GM12891 (cell line): ENCODE measurements around the gene PPHLN1.

Source experiments
- POLR2A ChIP-seq: IDR thresholded peaks from 2 replicates; pipeline ENCODE4 v1.6.1; 2011; ENCODE audit warnings: low read depth, low read length, control low read depth
- POLR2AphosphoS5 ChIP-seq: IDR thresholded peaks from 2 replicates; pipeline ENCODE4 v1.6.1; 2011; ENCODE audit warnings: low read depth, low read length, control low read depth
- TAF1 ChIP-seq: IDR thresholded peaks from 2 replicates; pipeline ENCODE4 v1.6.1; 2011; ENCODE audit warnings: low read depth, low read length, control low read depth

DNA sequence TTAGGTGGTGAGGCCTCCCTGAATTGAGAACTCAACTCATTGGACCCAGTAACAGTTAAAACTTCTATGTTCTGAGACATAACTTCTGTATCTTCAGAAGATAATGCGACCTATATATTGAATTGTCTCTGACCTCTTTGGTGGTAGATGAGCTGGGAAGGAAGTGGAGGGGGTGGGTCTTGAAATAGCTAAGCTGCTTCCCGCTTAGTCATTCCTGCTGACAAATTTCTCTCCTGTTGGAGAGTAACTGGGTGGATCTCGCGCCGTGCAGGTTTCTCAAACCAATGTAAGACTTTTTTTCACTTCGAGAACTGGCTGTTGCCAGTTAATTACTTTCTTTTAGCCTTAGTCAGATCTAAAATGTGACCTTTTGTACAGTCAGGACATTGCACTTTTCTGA is 100.8 kb downstream of the PPHLN1 start:
- TF ChIP-seq POLR2A (no peak), POLR2AphosphoS5 (no peak), TAF1 (no peak)
